GM12878 (cell line): ENCODE results near the gene FOSL1. TPM values are rescaled to one million over a fixed set of nuclear protein-coding genes. Genes with fewer than 3 reads are reported as not detected.

Experiments used
- ATAC-seq: fragments of 200-7000 bp; cut with Tn5 transposase; 3 replicates; pipeline ENCODE4 v1.9.1; 2020; ENCODE audit warnings: mild to moderate bottlenecking, moderate library complexity
- BruUV-seq: library from RNA; stranded (reverse); fragments of 400-500 nt; replicated peaks from 2 replicates; lab custom pipeline; 2021; lab: Mats Ljungman, UMichigan
- CTCF ChIA-PET: fragments of 300-600 bp; sonication (Branson Sonifier 250); formaldehyde crosslinking; extraction: SDS; loops from one replicate; lab custom pipeline; 2021; ENCODE audit warnings: inconsistent platforms; lab: Yijun Ruan, JAX
- POLR2A ChIA-PET: fragments of 350-600 bp; formaldehyde crosslinking; extraction: SDS; loops from one replicate; lab custom pipeline; 2021; ENCODE audit warnings: inconsistent platforms; lab: Charles Lee
- RAD21 ChIA-PET: fragments of 300-600 bp; sonication (Branson Sonifier 250); formaldehyde crosslinking; loops from one replicate; lab custom pipeline; 2023; ENCODE audit warnings: antibody characterized with exemption; ENCODE audit not compliant: unreplicated experiment; lab: Charles Lee
- SMC1A ChIA-PET: fragments of 300-600 bp; sonication (Branson Sonifier 250); formaldehyde crosslinking; loops from one replicate; lab custom pipeline; 2023; ENCODE audit not compliant: unreplicated experiment, uncharacterized antibody; lab: Charles Lee
- DNase-seq: peaks from one replicate; pipeline ENCODE4 v3.0.0-alpha.2; 2011; ENCODE audit warnings: low read depth, low spot score
- FAIRE-seq: peaks from 3 replicates; lab custom pipeline; 2011; peaks lifted over from hg19 to GRCh38; lab: Jason Lieb, UNC
- H2AFZ ChIP-seq: 2 replicates; pipeline ENCODE4 v1.6.0; 2011; ENCODE audit warnings: low read depth, low read length, control low read depth; ENCODE audit not compliant: control insufficient read depth
- H3K27ac ChIP-seq: 2 replicates; pipeline ENCODE4 v1.5.1; 2011; ENCODE audit warnings: control low read depth; ENCODE audit not compliant: control insufficient read depth, insufficient read depth
- H3K27me3 ChIP-seq, 2 experiments: replicated peaks in 1 of 2; 2 replicates each; pipeline versions ENCODE4 v1.6.0 to v1.6.1; 2011; ENCODE audit warnings: low read length in 1 of 2; ENCODE audit not compliant: control insufficient read depth in 2 of 2, insufficient read depth in 2 of 2
- H3K36me3 ChIP-seq, 2 experiments: 2 replicates each; pipeline ENCODE4 v1.5.1; 2011; ENCODE audit warnings: low read length in 1 of 2; ENCODE audit not compliant: control insufficient read depth in 2 of 2, insufficient read depth in 2 of 2
- H3K4me1 ChIP-seq: 2 replicates; pipeline ENCODE4 v1.6.1; 2011; ENCODE audit warnings: mild to moderate bottlenecking, low read length, moderate library complexity, mixed read lengths; ENCODE audit not compliant: control insufficient read depth, insufficient read depth
- H3K4me2 ChIP-seq: 2 replicates; pipeline ENCODE4 v1.6.0; 2011; ENCODE audit warnings: control low read depth; ENCODE audit not compliant: control insufficient read depth, insufficient read depth
- H3K4me3 ChIP-seq: fragments of 200-600 bp; sonication (generic); 2 replicates; pipeline ENCODE4 v1.5.1; 2016
- H3K79me2 ChIP-seq: 2 replicates; pipeline ENCODE4 v1.6.0; 2011; ENCODE audit warnings: low read length; ENCODE audit not compliant: control insufficient read depth, insufficient read depth
- H3K9ac ChIP-seq: 2 replicates; pipeline ENCODE4 v1.8.0; 2011; ENCODE audit warnings: low read length, control low read depth, mixed read lengths; ENCODE audit not compliant: control insufficient read depth, insufficient read depth
- H3K9me3 ChIP-seq: replicated peaks from 3 replicates; pipeline ENCODE4 v1.5.1; 2011; ENCODE audit warnings: mild to moderate bottlenecking, low read length; ENCODE audit not compliant: control insufficient read depth, insufficient read depth
- H4K20me1 ChIP-seq: 2 replicates; pipeline ENCODE4 v1.6.0; 2011; ENCODE audit not compliant: control insufficient read depth, insufficient read depth
- EGR1 ChIP-seq, 2 experiments: IDR thresholded peaks; 1 replicate in 1 of 2; 2 replicates in 1 of 2; pipeline ENCODE4 v1.6.1; 2011 to 2012; ENCODE audit warnings: low read depth in 2 of 2, low read length in 2 of 2, borderline replicate concordance in 1 of 2, mild to moderate bottlenecking in 1 of 2, moderate library complexity in 1 of 2
- ETV6 ChIP-seq, 2 experiments: fragments of 450-650 bp in 1 of 2; IDR thresholded peaks in 1 of 2; conservative IDR thresholded peaks in 1 of 2; 2 replicates each; pipeline ENCODE4 v1.6.1; 2014; ENCODE audit warnings: antibody characterized with exemption in 1 of 2, borderline replicate concordance in 1 of 2, low read depth in 1 of 2, mild to moderate bottlenecking in 1 of 2, moderate library complexity in 1 of 2
- EZH2 ChIP-seq: IDR thresholded peaks from 2 replicates; pipeline ENCODE4 v1.6.1; 2012; ENCODE audit warnings: low read depth, mild to moderate bottlenecking, control low read depth, inconsistent platforms, low read length, borderline replicate concordance; ENCODE audit not compliant: control insufficient read depth
- GATAD2B ChIP-seq: fragments of 450-650 bp; conservative IDR thresholded peaks from 2 replicates; pipeline ENCODE4 v1.6.1; 2017; ENCODE audit warnings: low read depth, mild to moderate bottlenecking, moderate library complexity
- KAT2A ChIP-seq: conservative IDR thresholded peaks from 2 replicates; pipeline ENCODE4 v1.6.1; 2011; ENCODE audit warnings: low read depth, low read length; ENCODE audit not compliant: control insufficient read depth
- PAX8 ChIP-seq: fragments of 450-650 bp; IDR thresholded peaks from 2 replicates; pipeline ENCODE4 v1.6.1; 2017; ENCODE audit warnings: mild to moderate bottlenecking, moderate library complexity
- POLR2A ChIP-seq: IDR thresholded peaks from 2 replicates; pipeline ENCODE4 v1.6.1; 2011; ENCODE audit warnings: low read depth, mild to moderate bottlenecking, low read length
- RAD21 ChIP-seq: IDR thresholded peaks from 2 replicates; pipeline ENCODE4 v1.6.1; 2011; ENCODE audit warnings: mild to moderate bottlenecking, low read depth, low read length, moderate library complexity; ENCODE audit not compliant: insufficient read depth
- SMC3 ChIP-seq: IDR thresholded peaks from 2 replicates; pipeline ENCODE4 v1.6.1; 2011; ENCODE audit warnings: low read length, improper control_type of control experiment, borderline replicate concordance
- STAT3 ChIP-seq: IDR thresholded peaks from 2 replicates; pipeline ENCODE4 v1.6.1; 2011; ENCODE audit warnings: low read depth, low read length, improper control_type of control experiment
- ZBED1 ChIP-seq: IDR thresholded peaks from 2 replicates; pipeline ENCODE4 v1.6.1; 2016; ENCODE audit warnings: borderline replicate concordance
- WGBS: methylation state at CpG from one replicate; pipeline ENCODE4 v1.1.6; 2016; ENCODE audit warnings: low lambda C conversion rate; ENCODE audit not compliant: insufficient replicate concordance, insufficient coverage; ENCODE audit errors: missing lambda C conversion rate; 5-methylcytosine and 5-hydroxymethylcytosine counted together
- in situ Hi-C: fragments of 300-500 bp; cut with MboI; formaldehyde crosslinking; loops from 9 replicates; pipeline ENCODE4 v1.14.3; 2018; ENCODE audit warnings: mixed read lengths
- intact Hi-C: fragments of 100-400 bp; cut with micrococcal nuclease; formaldehyde crosslinking; loops from one replicate; pipeline ENCODE4 v1.14.2; 2022; ENCODE audit not compliant: unreplicated experiment
- polyA plus RNA-seq, 11 experiments: library from polyadenylated mRNA; depleted of rRNA in 4 of 11; unstranded in 6 of 11; stranded (reverse) in 5 of 11; fragments of >200 nt; fragmentation: Nextera tagmentation in 4 of 11; fragmentation: Illumina TruSeq in 1 of 11; extraction: Ambion mirVana in 4 of 11; extraction: Trizol in 1 of 11; gene quantifications; 1 replicate in 1 of 11; 2 replicates in 10 of 11; pipeline versions ENCODE4 v1.2.1 to v1.2.3, GENCODE V29; 2011 to 2016; ENCODE audit warnings: inconsistent platforms in 2 of 11, missing spikeins in 2 of 11, low read depth in 1 of 11
- total RNA-seq, 4 experiments: library from RNA; depleted of rRNA in 3 of 4; stranded (reverse); fragments of >200 nt in 3 of 4; fragmentation: Illumina TruSeq in 1 of 4; extraction: Trizol in 1 of 4; gene quantifications; 2 replicates each; pipeline versions ENCODE4 v1.2.1 to v1.2.3, GENCODE V29; 2013 to 2021
- TF ChIP-seq, protein P1 (sequence below): fragments of 150-350 bp; IDR thresholded peaks from 2 replicates; pipeline ENCODE4 v1.6.1; 2014; ENCODE audit warnings: mild to moderate bottlenecking, low read depth, low read length

FOSL1 gene
- total and polyA plus RNA-seq, 10 of the 15 experiments (the other 5 are each of a cell fraction or from before 2014, with no cell fraction given), result 0.82 to 5.4 (median 2.1) TPM

- TF ChIP-seq RAD21 (no peak), GATAD2B (no peak), ETV6 (conservative IDR thresholded peaks at IDR 0.05 in 1 of 2, IDR thresholded peaks at IDR 0.05 in 1 of 2; ENCODE audit: borderline replicate concordance in 1 of 2, low read depth in 1 of 2) (no peak), EGR1 (IDR thresholded peaks at IDR 0.05; ENCODE audit: borderline replicate concordance in 1 of 2, low read depth in 2 of 2, low read length in 2 of 2) (no peak), ZBED1 (no peak)
- TF ChIP-seq, all 136 proteins: peak for 0
Measured at GRCh38 chr11:65882120-65883057, 17.8 kb downstream of the FOSL1 start (continued).

GRCh38 chr11:65880844-65881421 lies 19.3 kb downstream of the FOSL1 start:
- H3K27ac ChIP-seq, result peak overlapping the region; percentile 4; the same call in 1 of the 2 replicates
- peaks cover 12% of the 10 kb centered on the region for H3K4me1 ChIP-seq
- TF ChIP-seq PAX8, result no peak
- TF ChIP-seq KAT2A, result no peak
- no peak for TF ChIP-seq EZH2
- TF ChIP-seq SMC3, result no peak
- TF ChIP-seq, protein P1, sequence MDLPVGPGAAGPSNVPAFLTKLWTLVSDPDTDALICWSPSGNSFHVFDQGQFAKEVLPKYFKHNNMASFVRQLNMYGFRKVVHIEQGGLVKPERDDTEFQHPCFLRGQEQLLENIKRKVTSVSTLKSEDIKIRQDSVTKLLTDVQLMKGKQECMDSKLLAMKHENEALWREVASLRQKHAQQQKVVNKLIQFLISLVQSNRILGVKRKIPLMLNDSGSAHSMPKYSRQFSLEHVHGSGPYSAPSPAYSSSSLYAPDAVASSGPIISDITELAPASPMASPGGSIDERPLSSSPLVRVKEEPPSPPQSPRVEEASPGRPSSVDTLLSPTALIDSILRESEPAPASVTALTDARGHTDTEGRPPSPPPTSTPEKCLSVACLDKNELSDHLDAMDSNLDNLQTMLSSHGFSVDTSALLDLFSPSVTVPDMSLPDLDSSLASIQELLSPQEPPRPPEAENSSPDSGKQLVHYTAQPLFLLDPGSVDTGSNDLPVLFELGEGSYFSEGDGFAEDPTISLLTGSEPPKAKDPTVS, result no peak
- peak; percentile 43 for TF ChIP-seq POLR2A
- no peak for TF ChIP-seq STAT3
- TF ChIP-seq, all 136 proteins: peak for 1
- ATAC-seq (no peak; the same call in 2 of the 3 replicates), DNase-seq (no peak), FAIRE-seq (no peak)
- Histone ChIP-seq H3K36me3 (peaks cover 12 to 20% of the 10 kb centered on the region in 2 experiments; a peak in 3 of 4 replicates), H3K9me3 (no peaks in the 10 kb centered on the region), H3K9ac (no peak overlapping the region; the same call in 1 of the 2 replicates), H2AFZ (no peak overlapping the region), H4K20me1 (no peaks in the 10 kb centered on the region), H3K79me2 (peaks cover 4% of the 10 kb centered on the region), H3K4me2 (no peak overlapping the region), H3K4me3 (no peak overlapping the region), H3K27me3 (no peaks in the 10 kb centered on the region)
- ChIA-PET CTCF (interaction anchor here (1.0 to 11.0 kb wide), 4 partner anchors 9 to 110 kb away, joined by 4 to 167 read pairs (median 5); partner anchors contain the start of gene CCDC85B), POLR2A (interaction anchor here (0.7 to 2.6 kb wide), 3 partner anchors 10 to 98 kb away, joined by 3 to 8 read pairs (median 3); partner anchors contain the start of gene CCDC85B), RAD21 (no interaction called here), SMC1A (no interaction called here)
- no TSS peak for BruUV-seq
- intact Hi-C loops (no loop called here), in situ Hi-C loops (loop anchor here (5.0 kb wide), 1 partner anchor 106 kb away; no protein-coding TSS in a partner anchor)
- 40% methylated on average over 7 of the region's 7 CpGs for WGBS
